Naive thymus-derived CD8-positive, alpha-beta T cell (primary cell): ENCODE measurements around the gene MYO3A. TPM values are rescaled to one million over a fixed set of nuclear protein-coding genes. Genes with fewer than 3 reads are reported as not detected.

ENCODE experiments used
- ATAC-seq, 2 donors: fragments of 150-1000 bp; cut with Tn5 transposase in 1 of 2; sonication (Bioruptor Pico), chemical (Tn5 transposase) in 1 of 2; 1 replicate in 1 of 2; 2 replicates in 1 of 2; pipeline ENCODE4 v1.10.0; 2021; ENCODE audit warnings: mild to moderate bottlenecking in 2 of 2, moderate library complexity in 2 of 2
- POLR2A ChIA-PET: fragments of 350-600 bp; sonication (Branson Sonifier 250); formaldehyde crosslinking; loops from one replicate; lab custom pipeline; 2021; ENCODE audit warnings: antibody characterized with exemption; lab: Charles Lee
- DNase-seq, 10 donors: peaks; one replicate each; pipeline versions ENCODE4 v3.0.0 to v3.0.0-alpha.2; 2020 to 2022
- H3K27ac Mint-ChIP-seq, 10 donors: one replicate each; pipeline ENCODE4 v1.8.0; 2020 to 2022; ENCODE audit warnings: mild to moderate bottlenecking in 10 of 10, mixed read lengths in 10 of 10, moderate library complexity in 4 of 10, inconsistent platforms in 1 of 10
- H3K27me3 Mint-ChIP-seq, 5 donors: one replicate each; pipeline ENCODE4 v1.8.0; 2021 to 2022; ENCODE audit warnings: mixed read lengths in 5 of 5
- H3K36me3 Mint-ChIP-seq, 3 donors: one replicate each; pipeline ENCODE4 v1.8.0; 2020 to 2022; ENCODE audit warnings: mixed read lengths in 3 of 3, mild to moderate bottlenecking in 2 of 3, inconsistent platforms in 1 of 3
- H3K4me1 Mint-ChIP-seq, 4 donors: one replicate each; pipeline ENCODE4 v1.8.0; 2021 to 2022; ENCODE audit warnings: mixed read lengths in 4 of 4
- H3K4me3 Mint-ChIP-seq, 10 donors: one replicate each; pipeline ENCODE4 v1.8.0; 2020 to 2022; ENCODE audit warnings: mild to moderate bottlenecking in 10 of 10, mixed read lengths in 10 of 10, moderate library complexity in 6 of 10, inconsistent platforms in 1 of 10
- H3K9me3 Mint-ChIP-seq, 9 donors: one replicate each; pipeline ENCODE4 v1.8.0; 2020 to 2022; ENCODE audit warnings: mixed read lengths in 9 of 9, mild to moderate bottlenecking in 3 of 9, inconsistent platforms in 1 of 9, moderate library complexity in 1 of 9
- polyA plus RNA-seq, 3 donors: library from polyadenylated mRNA; unstranded; fragments of 300-500 nt; fragmentation: Illumina TruSeq; gene quantifications; one replicate each; pipeline ENCODE4 v1.2.3, GENCODE V29; 2021
- total RNA-seq, 8 experiments: library from RNA in 2 of 8; stranded (reverse) in 2 of 8; gene quantifications; one replicate each; pipeline ENCODE4 v1.2.3 and lab custom pipeline; 2021 to 2026

The MYO3A gene
- total and polyA plus RNA-seq, 5 experiments from 2014 or later = not detected

DNA sequence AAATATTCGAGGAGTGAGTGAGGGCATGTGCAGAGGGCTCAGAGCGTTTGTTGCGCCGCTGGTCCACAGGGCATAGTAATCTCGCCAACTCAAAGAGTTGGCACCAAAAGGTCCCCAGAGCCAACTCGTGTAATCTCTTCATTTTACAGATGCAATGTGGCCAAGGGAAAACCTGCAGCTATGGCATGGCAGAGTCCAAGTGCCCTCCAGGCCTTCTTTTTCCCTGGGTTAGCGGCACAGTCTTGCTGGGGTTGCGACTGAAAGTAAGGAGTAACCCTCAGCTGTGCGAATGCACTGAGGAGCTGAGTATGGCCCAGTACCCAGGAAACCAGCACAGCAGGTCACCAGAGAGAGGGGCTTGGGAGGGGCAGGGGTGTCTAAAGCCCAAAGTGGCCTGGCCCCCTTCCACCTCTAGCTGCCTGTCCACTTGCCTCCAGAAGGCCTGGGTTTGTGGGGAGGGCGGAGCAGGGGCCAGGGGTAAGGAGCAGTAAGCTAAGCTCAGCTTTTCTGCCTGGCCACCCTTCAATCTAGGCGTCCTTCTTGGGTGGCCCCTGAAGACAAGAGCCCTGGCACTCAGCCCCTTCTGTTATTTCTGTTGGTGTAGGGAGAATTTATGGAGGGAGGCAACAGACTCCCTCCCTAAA lies 279.2 kb downstream of the MYO3A start:
- Mint-ChIP-seq H3K4me1 (peaks cover 9 to 50% (median 32%) of the 10 kb centered on the region in 4 donors), H3K9me3 (no peaks in the 10 kb centered on the region), H3K27me3 (peaks cover 3 to 61% (median 43%) of the 10 kb centered on the region in 5 donors), H3K36me3 (peaks cover 0 to 2% (median under 1%) of the 10 kb centered on the region in 3 donors), H3K27ac (no peak overlapping the region), H3K4me3 (no peak overlapping the region)
- DNase-seq = no peak
- ATAC-seq = no peak
- POLR2A ChIA-PET = no interaction called here

DNA sequence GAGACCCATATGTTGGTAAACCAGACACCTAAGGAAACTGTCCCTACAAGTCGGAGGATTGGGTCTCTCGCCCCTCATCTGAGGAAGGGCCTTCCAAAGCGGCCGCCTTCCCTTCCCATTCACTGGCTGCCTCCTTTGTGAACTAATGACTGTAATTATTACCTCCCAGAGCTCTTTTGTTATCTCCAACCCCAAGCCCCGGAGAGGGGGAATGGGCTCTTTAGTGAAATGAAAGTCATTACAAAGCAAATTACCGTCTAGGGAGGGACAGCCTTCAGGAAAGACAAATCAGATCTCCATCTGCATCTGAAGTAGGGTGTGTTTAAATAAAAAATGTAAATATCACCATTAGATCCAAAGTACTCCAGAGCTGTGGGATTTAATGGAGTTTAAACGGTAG lies 280.0 kb downstream of the MYO3A start:
- DNase-seq (no peak), ATAC-seq (no peak)
- H3K27ac Mint-ChIP-seq = no peak overlapping the region

GRCh38 chr10:26214551-26215395 lies 280.7 kb downstream of the MYO3A start:
- Mint-ChIP-seq H3K4me3 (peak overlapping the region; percentile 65 to 86 (median 80)), H3K9me3 (peaks cover 0 to 2% (median 0%) of the 10 kb centered on the region in 9 donors), H3K27me3 (peaks cover 18 to 74% (median 54%) of the 10 kb centered on the region in 5 donors), H3K4me1 (peaks cover 11 to 55% (median 37%) of the 10 kb centered on the region in 4 donors), H3K27ac (no peak overlapping the region), H3K36me3 (peaks cover 0 to 8% (median 2%) of the 10 kb centered on the region in 3 donors)
- no peak for ATAC-seq
- POLR2A ChIA-PET = no interaction called here
- DNase-seq = no peak

More for the DNA sequence above, 280.0 kb downstream of the MYO3A start:
- Mint-ChIP-seq H3K36me3 (peaks cover 0 to 8% (median 2%) of the 10 kb centered on the region in 3 donors), H3K4me1 (peaks cover 11 to 55% (median 37%) of the 10 kb centered on the region in 4 donors), H3K4me3 (peak overlapping the region in 2 of 10 donors; percentile 37 to 86), H3K9me3 (no peaks in the 10 kb centered on the region), H3K27me3 (peaks cover 10 to 68% (median 48%) of the 10 kb centered on the region in 5 donors)
- POLR2A ChIA-PET = no interaction called here

GRCh38 chr10:26215396-26215934 lies 281.4 kb downstream of the MYO3A start:
- no peak for ATAC-seq
- H3K4me3 Mint-ChIP-seq = peak overlapping the region; percentile 65 to 86 (median 80)
- POLR2A ChIA-PET = no interaction called here
- H3K4me1 Mint-ChIP-seq = peaks cover 11 to 55% (median 37%) of the 10 kb centered on the region in 4 donors
- DNase-seq = no peak
- peaks cover 25 to 80% (median 57%) of the 10 kb centered on the region in 5 donors for H3K27me3 Mint-ChIP-seq
- H3K36me3 Mint-ChIP-seq = peaks cover 0 to 8% (median 2%) of the 10 kb centered on the region in 3 donors
- peaks cover 0 to 2% (median 0%) of the 10 kb centered on the region in 9 donors for H3K9me3 Mint-ChIP-seq
- no peak overlapping the region for H3K27ac Mint-ChIP-seq

- Mint-ChIP-seq H3K27ac (peak overlapping the region in 1 of 10 donors; percentile 59), H3K4me1 (peaks cover 11 to 55% (median 37%) of the 10 kb centered on the region in 4 donors), H3K4me3 (peak overlapping the region; percentile 52 to 86 (median 80)), H3K36me3 (peaks cover 0 to 8% (median 2%) of the 10 kb centered on the region in 3 donors), H3K27me3 (peaks cover 31 to 84% (median 58%) of the 10 kb centered on the region in 5 donors), H3K9me3 (peaks cover 0 to 2% (median 0%) of the 10 kb centered on the region in 9 donors)
- POLR2A ChIA-PET = no interaction called here
- ATAC-seq (peak; percentile 41 to 71), DNase-seq (peak in 2 of 10 donors; percentile 23 to 24)
These were observed 282.0 kb downstream of the MYO3A start for GRCh38 chr10:26215935-26216584.

DNA sequence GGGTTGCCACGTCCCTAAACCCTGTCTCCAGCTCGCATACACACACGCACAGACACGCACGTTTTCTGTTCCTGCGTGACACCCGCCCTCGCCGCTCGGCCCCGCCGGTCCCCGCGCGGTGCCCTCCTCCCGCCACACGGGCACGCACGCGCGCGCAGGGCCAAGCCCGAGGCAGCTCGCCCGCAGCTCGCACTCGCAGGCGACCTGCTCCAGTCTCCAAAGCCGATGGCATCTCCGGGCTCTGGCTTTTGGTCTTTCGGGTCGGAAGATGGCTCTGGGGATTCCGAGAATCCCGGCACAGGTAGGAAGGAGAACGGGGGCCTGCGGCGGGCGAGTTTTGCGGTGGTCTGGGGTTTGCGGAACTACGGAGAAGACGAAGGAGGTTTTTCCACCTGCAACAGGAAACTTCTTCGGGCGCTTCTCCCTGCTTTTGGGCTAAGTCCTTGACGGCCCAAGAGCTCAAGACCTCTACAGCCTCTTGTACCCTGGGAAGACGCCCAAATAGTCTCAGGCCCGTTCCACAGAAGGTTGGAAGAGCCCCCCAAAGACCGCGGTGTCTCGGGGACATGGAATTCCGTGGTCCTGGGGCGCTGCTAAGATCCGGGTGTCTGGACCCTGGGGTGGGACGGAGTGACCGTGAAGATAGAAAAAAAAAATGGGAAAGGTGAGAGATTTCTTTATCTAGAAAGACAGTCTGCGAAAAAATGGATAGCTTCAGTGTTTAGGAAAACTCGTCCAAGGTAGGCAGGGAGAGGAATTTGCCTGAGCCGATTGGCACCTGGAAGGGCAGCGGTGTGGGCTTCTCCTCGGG lies 282.8 kb downstream of the MYO3A start, which contains the start of gene GAD2:
Gene GAD2, plus strand, starts transcription at position 190 of the 811 bp plus-strand sequence. Its CDS starts 36 bp downstream, at position 226.
- Mint-ChIP-seq H3K36me3 (peaks cover 0 to 8% (median 2%) of the 10 kb centered on the region in 3 donors), H3K4me3 (peak within 1 kb of the TSS; percentile 65 to 86 (median 81)), H3K27ac (peak within 1 kb of the TSS in 2 of 10 donors; percentile 59 to 73), H3K9me3 (peaks cover 0 to 2% (median 0%) of the 10 kb centered on the region in 9 donors), H3K27me3 (peaks cover 38 to 87% (median 66%) of the 10 kb centered on the region in 5 donors), H3K4me1 (peaks cover 11 to 52% (median 36%) of the 10 kb centered on the region in 4 donors)
- POLR2A ChIA-PET = no interaction called here
- DNase-seq = no peak
- no peak for ATAC-seq

DNA sequence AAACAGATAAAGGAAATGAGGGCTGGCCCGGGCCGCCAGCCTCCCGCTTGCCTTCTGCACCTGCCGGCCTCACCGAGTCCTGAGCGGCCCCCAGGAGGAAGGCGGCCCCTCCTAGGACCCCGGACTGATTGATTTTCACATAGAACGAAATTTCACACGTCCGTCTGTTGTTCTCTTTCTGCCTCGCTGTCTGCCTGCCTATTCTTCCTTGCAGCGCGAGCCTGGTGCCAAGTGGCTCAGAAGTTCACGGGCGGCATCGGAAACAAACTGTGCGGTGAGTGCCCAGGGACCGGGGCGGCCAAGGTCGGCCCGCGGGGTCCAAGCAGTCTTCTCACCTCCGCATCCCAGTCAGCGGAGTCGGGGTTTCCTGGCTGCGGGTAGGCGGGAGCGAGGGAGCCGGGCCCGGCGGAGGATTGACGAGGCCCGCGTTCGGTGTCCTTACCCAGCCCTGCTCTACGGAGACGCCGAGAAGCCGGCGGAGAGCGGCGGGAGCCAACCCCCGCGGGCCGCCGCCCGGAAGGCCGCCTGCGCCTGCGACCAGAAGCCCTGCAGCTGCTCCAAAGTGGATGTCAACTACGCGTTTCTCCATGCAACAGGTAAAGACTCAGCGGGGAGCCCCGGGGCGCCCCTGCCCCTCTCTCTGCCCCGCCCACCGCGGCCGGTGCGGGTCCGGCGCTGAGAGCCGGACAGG lies 283.5 kb downstream of the MYO3A start:
- no peak for DNase-seq
- Mint-ChIP-seq H3K4me3 (peak overlapping the region in 9 of 10 donors; percentile 24 to 82 (median 58)), H3K4me1 (peaks cover 11 to 46% (median 35%) of the 10 kb centered on the region in 4 donors), H3K9me3 (peaks cover 0 to 4% (median 0%) of the 10 kb centered on the region in 9 donors), H3K27ac (no peak overlapping the region), H3K36me3 (peaks cover 0 to 8% (median 2%) of the 10 kb centered on the region in 3 donors), H3K27me3 (peaks cover 46 to 87% (median 69%) of the 10 kb centered on the region in 5 donors)
- no peak for ATAC-seq
- POLR2A ChIA-PET = no interaction called here

DNA sequence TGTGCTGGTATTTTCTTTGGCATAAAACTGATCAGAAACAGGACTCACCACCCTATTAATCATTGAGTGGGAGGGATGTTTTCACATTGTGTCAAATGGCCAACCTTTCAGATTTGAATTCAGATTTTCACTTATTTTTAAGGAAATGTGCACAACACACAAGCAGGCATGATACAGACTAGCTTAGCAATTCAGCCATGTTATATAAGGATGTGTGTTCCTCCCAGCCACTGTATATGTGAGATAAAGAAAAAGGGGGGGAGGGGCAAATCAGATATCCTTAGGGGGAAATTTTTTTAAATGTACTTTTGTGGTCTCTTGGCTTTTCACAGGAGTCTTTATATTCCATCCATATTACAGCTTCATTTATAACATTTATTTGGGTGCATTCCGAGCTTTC lies 285.6 kb downstream of the MYO3A start:
- Mint-ChIP-seq H3K4me3 (no peak overlapping the region), H3K9me3 (peaks cover 0 to 4% (median 0%) of the 10 kb centered on the region in 9 donors), H3K27me3 (peaks cover 51 to 82% (median 67%) of the 10 kb centered on the region in 5 donors), H3K4me1 (peaks cover 11 to 38% (median 30%) of the 10 kb centered on the region in 4 donors), H3K27ac (no peak overlapping the region), H3K36me3 (peaks cover 0 to 8% (median 2%) of the 10 kb centered on the region in 3 donors)
- DNase-seq = no peak
- POLR2A ChIA-PET = no interaction called here
- no peak for ATAC-seq

GRCh38 chr10:26220901-26221300 lies 286.9 kb downstream of the MYO3A start:
- ATAC-seq (no peak), DNase-seq (no peak)
- H3K4me1 Mint-ChIP-seq = peaks cover 6 to 26% (median 20%) of the 10 kb centered on the region in 4 donors
- no peak overlapping the region for H3K27ac Mint-ChIP-seq
- peaks cover 47 to 79% (median 74%) of the 10 kb centered on the region in 5 donors for H3K27me3 Mint-ChIP-seq
- H3K4me3 Mint-ChIP-seq = no peak overlapping the region
- POLR2A ChIA-PET = no interaction called here
- peaks cover 0 to 8% (median 0%) of the 10 kb centered on the region in 3 donors for H3K36me3 Mint-ChIP-seq
- peaks cover 0 to 4% (median 0%) of the 10 kb centered on the region in 9 donors for H3K9me3 Mint-ChIP-seq

GRCh38 chr10:26221541-26221940 lies 287.5 kb downstream of the MYO3A start:
- POLR2A ChIA-PET = no interaction called here
- DNase-seq (no peak), ATAC-seq (no peak)
- peaks cover 0 to 4% (median 0%) of the 10 kb centered on the region in 9 donors for H3K9me3 Mint-ChIP-seq
- H3K27ac Mint-ChIP-seq = no peak overlapping the region
- peaks cover 49 to 78% (median 72%) of the 10 kb centered on the region in 5 donors for H3K27me3 Mint-ChIP-seq
- peaks cover 0 to 8% (median 0%) of the 10 kb centered on the region in 3 donors for H3K36me3 Mint-ChIP-seq
- H3K4me3 Mint-ChIP-seq = no peak overlapping the region
- peaks cover 4 to 19% (median 16%) of the 10 kb centered on the region in 4 donors for H3K4me1 Mint-ChIP-seq

DNA sequence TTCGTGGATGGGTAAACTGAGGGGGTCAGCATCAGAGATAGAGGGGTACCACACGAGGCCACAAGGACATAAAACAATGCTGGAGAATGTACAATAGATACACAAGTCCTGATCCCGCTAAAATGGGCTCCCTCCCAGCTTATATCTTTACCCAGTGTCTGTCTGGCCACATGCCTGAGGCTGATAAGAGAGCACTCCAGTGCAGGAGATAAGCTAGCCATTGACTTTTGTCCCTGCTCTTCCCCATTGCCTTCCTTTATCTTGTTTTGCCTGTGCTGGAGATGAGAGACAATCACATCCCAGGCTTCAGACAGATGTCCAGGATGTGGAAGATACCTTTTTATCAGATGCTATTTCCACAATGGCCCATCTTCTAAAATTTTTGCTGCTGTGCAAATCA lies 288.5 kb downstream of the MYO3A start:
- Mint-ChIP-seq H3K27me3 (peaks cover 51 to 78% (median 65%) of the 10 kb centered on the region in 5 donors), H3K36me3 (peaks cover 0 to 8% (median 0%) of the 10 kb centered on the region in 3 donors), H3K9me3 (peaks cover 0 to 4% (median 0%) of the 10 kb centered on the region in 9 donors), H3K27ac (no peak overlapping the region), H3K4me1 (peaks cover 2 to 9% (median 6%) of the 10 kb centered on the region in 4 donors), H3K4me3 (no peak overlapping the region)
- ATAC-seq (no peak), DNase-seq (no peak)
- POLR2A ChIA-PET = no interaction called here
